K562 (cell line): Measurements from ENCODE around the gene ROS1. TPM values are rescaled to one million over a fixed set of nuclear protein-coding genes. Genes with fewer than 3 reads are reported as not detected.

ENCODE experiments used
- ATAC-seq: fragments of 200-7000 bp; cut with Tn5 transposase; 3 replicates; pipeline ENCODE4 v1.9.1; 2020; ENCODE audit warnings: moderate library complexity
- BruUV-seq: library from RNA; stranded (reverse); fragments of 400-500 nt; replicated peaks from 2 replicates; lab custom pipeline; 2021; lab: Mats Ljungman, UMichigan
- CTCF ChIA-PET: fragments of 300-600 bp; formaldehyde crosslinking; extraction: SDS; loops from one replicate; lab custom pipeline; 2021; ENCODE audit warnings: low intra/inter-chr PET ratio; lab: Yijun Ruan, JAX
- POLR2A ChIA-PET: fragments of 300-600, 350-650 bp; sonication (Branson Sonifier 250); formaldehyde crosslinking; extraction: SDS; loops from one replicate; lab custom pipeline; 2021; ENCODE audit warnings: antibody characterized with exemption, inconsistent platforms; lab: Yijun Ruan, JAX
- DNase-seq, 4 experiments: peaks; one replicate each; pipeline versions ENCODE4 v3.0.0 to v3.0.0-alpha.2; 2011 to 2018; ENCODE audit warnings: low spot score in 3 of 4, mixed read lengths in 3 of 4; ENCODE audit errors: extremely low read depth in 1 of 4
- FAIRE-seq: peaks from 2 replicates; lab custom pipeline; 2011; peaks lifted over from hg19 to GRCh38; lab: Jason Lieb, UNC
- H2AFZ ChIP-seq: 2 replicates; pipeline ENCODE4 v1.6.0; 2011; ENCODE audit warnings: low read depth, low read length, control low read depth, inconsistent platforms
- H3K27ac ChIP-seq: fragments of 200-600 bp; 3 replicates; pipeline ENCODE4 v1.8.0; 2011; ENCODE audit warnings: low read depth, mild to moderate bottlenecking, control low read depth, inconsistent platforms, low read length, moderate library complexity, mixed read lengths; ENCODE audit errors: extremely low read depth
- H3K27me3 ChIP-seq, 2 experiments: fragments of 300-600 bp in 1 of 2; 2 replicates in 1 of 2; 3 replicates in 1 of 2; pipeline versions ENCODE4 v1.6.0 to v1.8.0; 2011; ENCODE audit warnings: inconsistent platforms in 2 of 2, low read length in 2 of 2, mild to moderate bottlenecking in 1 of 2, mixed read lengths in 1 of 2, moderate library complexity in 1 of 2; ENCODE audit not compliant: control insufficient read depth in 2 of 2, insufficient read depth in 2 of 2
- H3K36me3 ChIP-seq: fragments of 300-600 bp; 3 replicates; pipeline ENCODE4 v1.8.0; 2011; ENCODE audit warnings: mild to moderate bottlenecking, low read length, inconsistent platforms; ENCODE audit not compliant: control insufficient read depth, insufficient read depth
- H3K4me1 ChIP-seq, 2 experiments: fragments of 200-600 bp in 1 of 2; replicated peaks in 1 of 2; 2 replicates in 1 of 2; 3 replicates in 1 of 2; pipeline versions ENCODE4 v1.5.1 to v1.8.0; 2011; ENCODE audit warnings: inconsistent platforms in 2 of 2, low read length in 2 of 2, mild to moderate bottlenecking in 1 of 2, mixed read lengths in 1 of 2, moderate library complexity in 1 of 2; ENCODE audit not compliant: control insufficient read depth in 2 of 2, insufficient read depth in 2 of 2
- H3K4me2 ChIP-seq: 2 replicates; pipeline ENCODE4 v1.6.1; 2011; ENCODE audit warnings: low read length, control low read depth, inconsistent platforms, mixed read lengths; ENCODE audit not compliant: insufficient read depth
- H3K4me3 ChIP-seq: fragments of 200-600 bp; sonication (generic), shearing (Covaris generic); 2 replicates; pipeline ENCODE4 v1.5.1; 2016; ENCODE audit warnings: control low read depth, inconsistent platforms
- H3K79me2 ChIP-seq: fragments of 200-600 bp; 3 replicates; pipeline ENCODE4 v1.8.0; 2011; ENCODE audit warnings: low read length, inconsistent platforms; ENCODE audit not compliant: control insufficient read depth, insufficient read depth
- H3K9ac ChIP-seq, 2 experiments: 2 replicates each; pipeline versions ENCODE4 v1.6.0 to v1.6.1; 2011; ENCODE audit warnings: low read depth in 2 of 2, low read length in 2 of 2, control low read depth in 1 of 2, inconsistent platforms in 1 of 2, mild to moderate bottlenecking in 1 of 2, mixed read lengths in 1 of 2; ENCODE audit not compliant: insufficient read depth in 1 of 2
- H3K9me1 ChIP-seq: one replicate; pipeline ENCODE4 v1.6.0; 2011; ENCODE audit warnings: inconsistent platforms, mild to moderate bottlenecking, low read length, moderate library complexity; ENCODE audit not compliant: control insufficient read depth, insufficient read depth
- H3K9me3 ChIP-seq: replicated peaks from 2 replicates; pipeline ENCODE4 v1.5.1; 2011; ENCODE audit warnings: low read depth, low read length, inconsistent platforms; ENCODE audit not compliant: control insufficient read depth, insufficient read depth
- H4K20me1 ChIP-seq: replicated peaks from 2 replicates; pipeline ENCODE4 v1.6.1; 2011; ENCODE audit warnings: low read length, inconsistent platforms, mixed read lengths; ENCODE audit not compliant: control insufficient read depth, insufficient read depth
- ARHGAP35 ChIP-seq: fragments of 450-650 bp; IDR thresholded peaks from 2 replicates; pipeline ENCODE4 v1.6.1; 2018; ENCODE audit not compliant: partially characterized antibody
- ATF1 ChIP-seq, 2 experiments: fragments of 450-650 bp in 1 of 2; IDR thresholded peaks; 2 replicates each; pipeline ENCODE4 v1.6.1; 2016; ENCODE audit warnings: missing compliant biosample characterization in 1 of 2, missing genetic modification characterization in 1 of 2
- BRF2 ChIP-seq: IDR thresholded peaks from 3 replicates; pipeline ENCODE4 v1.6.1; 2011; ENCODE audit warnings: borderline replicate concordance, mild to moderate bottlenecking; ENCODE audit not compliant: insufficient read length, insufficient read depth
- CHD1 ChIP-seq: fragments of 200-600 bp; sonication (generic); IDR thresholded peaks from one replicate; pipeline ENCODE4 v1.6.1; 2012; ENCODE audit warnings: mild to moderate bottlenecking, moderate library complexity, low read length, inconsistent platforms
- DACH1 ChIP-seq: fragments of 450-650 bp; IDR thresholded peaks from 2 replicates; pipeline ENCODE4 v1.6.1; 2018; ENCODE audit not compliant: partially characterized antibody
- KLF6 ChIP-seq: fragments of 250-450 bp; sonication (Bioruptor Pico); IDR thresholded peaks from 2 replicates; pipeline ENCODE4 v1.4.0; 2020; ENCODE audit warnings: mild to moderate bottlenecking, moderate library complexity, borderline replicate concordance
- MEF2A ChIP-seq: IDR thresholded peaks from 2 replicates; pipeline ENCODE4 v1.6.1; 2011; ENCODE audit warnings: low read depth, mild to moderate bottlenecking, low read length, moderate library complexity; ENCODE audit not compliant: control insufficient read depth
- NR2F6 ChIP-seq: fragments of 450-650 bp; formaldehyde crosslinking; IDR thresholded peaks from 2 replicates; pipeline ENCODE4 v1.4.0; 2020; ENCODE audit warnings: mild to moderate bottlenecking
- RBM25 ChIP-seq: fragments of 200-400 bp; formaldehyde crosslinking; IDR thresholded peaks from 2 replicates; pipeline ENCODE4 v1.6.1; 2018; ENCODE audit warnings: low read length, low read depth, moderate library complexity; ENCODE audit not compliant: severe bottlenecking
- WGBS: fragments of 100-300 bp; shearing (Covaris generic); methylation state at CpG from one replicate; pipeline ENCODE4 v1.1.6; 2016; ENCODE audit warnings: low coverage, mixed read lengths; ENCODE audit not compliant: insufficient coverage; ENCODE audit errors: missing lambda C conversion rate; 5-methylcytosine and 5-hydroxymethylcytosine counted together
- in situ Hi-C: fragments of 300-500 bp; cut with MboI; formaldehyde crosslinking; loops from 4 replicates; pipeline ENCODE4 v1.15.0; 2018; ENCODE audit warnings: inconsistent platforms, mixed read lengths
- intact Hi-C: fragments of 100-400 bp; cut with micrococcal nuclease; formaldehyde crosslinking; loops from 2 replicates; pipeline ENCODE4 v1.14.2; 2022
- polyA plus RNA-seq, 8 experiments: library from polyadenylated mRNA; depleted of rRNA in 4 of 8; stranded (reverse) in 5 of 8; unstranded in 3 of 8; fragments of >200 nt; fragmentation: Nextera tagmentation in 2 of 8; fragmentation: Illumina TruSeq in 1 of 8; extraction: Ambion mirVana in 2 of 8; extraction: Trizol in 1 of 8; gene quantifications; 2 replicates each; pipeline versions ENCODE4 v1.2.1 to v1.2.3, GENCODE V29; 2011 to 2014; ENCODE audit warnings: inconsistent platforms in 1 of 8, missing spikeins in 1 of 8
- total RNA-seq, 7 experiments: library from RNA; depleted of rRNA in 6 of 7; stranded (reverse); fragments of >200 nt in 6 of 7; fragmentation: Illumina TruSeq in 2 of 7; extraction: Trizol in 2 of 7; gene quantifications; 2 replicates each; pipeline versions ENCODE4 v1.2.1 to v1.2.3, GENCODE V29; 2011 to 2021; ENCODE audit warnings: low replicate concordance in 1 of 7

ROS1 gene
- total and polyA plus RNA-seq, 9 of the 15 experiments (the other 6 are each of a cell fraction or from before 2014, with no cell fraction given), result under 0.01 to 0.16 (median 0.04) TPM; not detected in 6

DNA sequence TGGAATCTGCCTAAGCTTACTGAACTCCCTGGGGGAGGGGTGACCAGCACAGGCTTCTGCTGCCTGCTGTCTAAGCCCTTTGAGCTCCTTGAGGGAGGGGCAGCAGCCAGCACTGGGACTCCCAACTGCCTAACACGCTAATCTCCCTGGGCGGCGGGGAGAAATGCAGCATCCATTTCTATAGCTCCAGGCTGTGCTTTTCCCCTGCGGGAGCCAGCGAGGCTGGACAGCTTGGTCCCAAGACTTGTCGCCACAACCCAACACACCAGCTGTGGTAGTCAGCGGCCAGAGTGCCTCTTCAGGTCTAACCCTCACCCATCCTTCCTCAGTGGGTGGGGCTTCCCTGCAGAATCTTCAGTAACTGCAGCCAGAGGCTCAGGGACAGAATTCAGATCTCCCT, 95.8 kb downstream of the ROS1 start:
- CTCF ChIA-PET, result interaction anchor here (0.6 kb wide), 1 partner anchor 122 kb away, joined by 6 read pairs; no protein-coding TSS in a partner anchor
- Histone ChIP-seq H3K9me3 (no peaks in the 10 kb centered on the region), H3K9me1 (no peaks in the 10 kb centered on the region), H3K27ac (no peak overlapping the region), H3K4me3 (peak overlapping the region; percentile 24; the same call in 1 of the 2 replicates), H4K20me1 (no peaks in the 10 kb centered on the region), H3K79me2 (no peaks in the 10 kb centered on the region), H3K9ac (peak overlapping the region in 1 of 2 experiments; percentile 45; a peak in 1 of 4 replicates), H3K36me3 (no peaks in the 10 kb centered on the region), H3K4me2 (peak overlapping the region; percentile 50; the same call in 1 of the 2 replicates), H3K27me3 (no peaks in the 10 kb centered on the region), H2AFZ (peak overlapping the region; percentile 52), H3K4me1 (no peaks in the 10 kb centered on the region; a peak in 1 of 5 replicates)
- no peak for TF ChIP-seq KLF6 (CRISPR knock-in tag)
- no peak for TF ChIP-seq ATF1 (CRISPR knock-in tag; IDR thresholded peaks at IDR 0.05)
- no peak for TF ChIP-seq ATF1 (tag; IDR thresholded peaks at IDR 0.05)
- TF ChIP-seq BRF2, result no peak
- TF ChIP-seq ARHGAP35, result no peak
- no peak for TF ChIP-seq DACH1
- TF ChIP-seq NR2F6 (CRISPR knock-in tag), result no peak
- TF ChIP-seq RBM25, result no peak
- no peak for TF ChIP-seq MEF2A
- no peak for TF ChIP-seq CHD1
- POLR2A ChIA-PET, result no interaction called here
- WGBS, result 4% methylated on average over 7 of the region's 7 CpGs
- BruUV-seq, result no TSS peak
- intact Hi-C loops (loop anchor here (10.0 kb wide), 1 partner anchor 545 kb away; no protein-coding TSS in a partner anchor), in situ Hi-C loops (no loop called here)
- ATAC-seq, result peak; percentile 67
- FAIRE-seq, result no peak
- no peak for DNase-seq
